Hematopoietic multipotent progenitor cell treated with erythropoietin and hydrocortisone succinate and interleukin-3 and kit ligand, for 6 days (in vitro differentiated cells): ENCODE measurements around the gene HDAC8.
"Not testable (repeated sequence)": the region's sequence is repeated elsewhere in the genome, so short reads cannot be mapped to it uniquely, and the experiment has no call there.

Experiments used
- DNase-seq: peaks from one replicate; pipeline ENCODE4 v3.0.0-alpha.2; 2015

Gene HDAC8

GRCh38 chrX:72371405-72371804, 201.2 kb downstream of the HDAC8 start:
- DNase-seq, result no peak

GRCh38 chrX:72368796-72369195, 203.8 kb downstream of the HDAC8 start:
- DNase-seq, result no peak

GRCh38 chrX:72367516-72367915, 205.1 kb downstream of the HDAC8 start:
- no peak for DNase-seq

DNA sequence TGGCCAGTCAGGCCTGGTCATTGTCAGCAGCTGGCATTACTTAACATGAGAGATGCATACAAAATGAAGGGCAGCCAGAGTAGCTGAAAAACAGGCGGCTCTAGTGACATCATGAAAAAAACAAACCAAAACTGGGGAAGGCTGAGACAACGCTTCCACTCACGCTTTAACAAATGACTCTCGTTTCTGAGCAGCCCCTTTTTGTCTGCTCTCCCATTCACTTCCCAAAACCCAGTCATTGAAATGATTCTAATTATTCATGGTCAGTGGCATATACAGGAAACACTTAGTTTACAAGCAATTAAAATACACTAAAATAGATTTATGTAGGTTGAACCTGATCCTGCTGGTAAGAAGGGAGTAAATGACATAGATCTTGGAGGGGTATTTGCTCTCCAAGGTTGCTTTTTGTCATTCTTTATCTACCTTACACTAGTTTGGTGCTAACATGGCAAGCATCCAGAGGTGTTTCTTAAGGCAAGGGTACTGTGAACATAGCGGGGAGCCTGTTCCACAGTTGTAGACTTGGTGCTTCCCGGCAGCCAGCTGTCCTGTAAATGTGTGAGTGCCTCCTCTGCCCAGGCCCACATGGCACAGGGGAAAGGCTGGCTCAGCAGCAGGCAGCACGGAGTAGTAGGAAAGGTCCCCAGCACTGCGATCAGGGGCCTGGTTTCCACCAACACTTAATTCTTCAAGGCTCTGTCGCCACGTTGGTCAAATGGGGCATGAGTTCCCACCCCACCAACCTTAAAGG, 205.8 kb downstream of the HDAC8 start:
- no peak for DNase-seq

DNA sequence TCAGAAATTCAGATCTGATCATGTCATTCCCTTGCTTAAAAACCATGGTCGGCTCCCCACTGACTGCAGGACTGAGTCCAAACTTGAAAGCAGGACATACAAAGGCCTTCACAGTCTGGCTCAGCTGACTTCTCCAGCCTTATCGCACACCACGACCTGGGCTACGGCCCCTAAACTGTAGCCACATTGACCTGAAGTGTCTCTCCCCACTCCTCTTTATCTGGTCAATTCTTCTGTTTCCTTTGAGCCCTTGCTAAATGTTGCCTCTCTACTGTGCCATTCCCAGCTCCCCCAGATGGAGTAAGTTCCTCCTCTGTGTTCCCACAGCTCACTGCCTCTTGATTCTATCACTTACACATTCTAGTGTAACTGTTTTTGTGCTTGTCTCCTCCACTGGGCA, 206.5 kb downstream of the HDAC8 start:
- DNase-seq, result peak; percentile 50

GRCh38 chrX:72365126-72365525, 207.5 kb downstream of the HDAC8 start:
- no peak for DNase-seq

DNA sequence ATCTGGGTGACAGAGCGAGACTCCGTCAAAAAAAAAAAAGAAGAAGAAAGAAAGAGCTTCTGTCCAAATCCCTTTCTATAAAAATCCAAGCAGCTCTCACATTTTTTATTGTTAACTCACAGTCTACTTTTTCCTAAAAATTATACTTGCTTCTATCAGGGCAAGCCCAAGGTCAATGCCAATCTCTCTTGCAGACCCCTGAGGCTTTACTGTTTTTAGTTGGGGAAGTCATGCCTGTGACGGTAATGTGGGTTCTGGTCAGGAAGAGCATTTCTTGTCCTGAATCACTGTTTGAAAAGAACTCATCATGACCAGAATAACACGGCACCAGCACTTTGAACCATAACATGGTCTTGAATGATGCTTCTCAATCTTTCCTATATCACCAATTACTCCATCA, 212.3 kb downstream of the HDAC8 start:
- no peak for DNase-seq

DNA sequence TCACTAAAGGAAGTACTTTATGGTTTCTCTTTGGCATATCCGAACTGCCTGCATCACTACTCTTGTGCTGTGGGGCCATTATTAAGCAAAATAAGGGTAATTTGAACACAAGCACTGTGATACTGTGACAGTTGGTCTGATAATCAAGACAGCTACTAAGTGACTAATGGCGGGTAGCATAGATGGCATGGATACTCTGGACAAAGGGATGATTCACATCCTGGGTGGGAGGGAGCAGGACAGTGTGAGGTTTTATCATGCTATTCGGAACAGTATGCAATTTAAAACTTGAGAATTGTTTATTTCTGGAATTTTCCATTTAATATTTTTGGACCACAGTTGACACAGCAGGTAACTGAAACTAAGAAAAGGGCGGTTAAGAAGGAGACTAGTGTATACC, 214.3 kb downstream of the HDAC8 start:
- no peak for DNase-seq

DNA sequence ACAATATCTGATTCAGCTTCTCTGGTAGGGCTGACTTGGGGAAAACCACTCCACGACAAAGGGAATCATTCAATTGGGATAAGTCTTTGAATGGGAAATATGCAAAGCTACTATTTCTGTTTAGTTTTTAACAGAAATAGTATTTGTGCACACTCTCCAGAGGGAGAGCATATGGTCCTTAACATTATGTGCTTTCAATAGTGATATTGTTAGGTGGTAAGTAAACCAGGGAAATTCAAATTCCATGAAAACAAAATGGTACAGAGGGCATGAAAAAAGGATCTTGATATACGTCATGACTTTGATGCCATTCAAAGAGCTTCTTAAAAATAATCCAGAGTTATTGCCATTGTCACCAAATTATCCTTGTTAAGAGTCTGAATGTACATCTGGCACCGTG, 219.9 kb downstream of the HDAC8 start:
- no peak for DNase-seq

DNA sequence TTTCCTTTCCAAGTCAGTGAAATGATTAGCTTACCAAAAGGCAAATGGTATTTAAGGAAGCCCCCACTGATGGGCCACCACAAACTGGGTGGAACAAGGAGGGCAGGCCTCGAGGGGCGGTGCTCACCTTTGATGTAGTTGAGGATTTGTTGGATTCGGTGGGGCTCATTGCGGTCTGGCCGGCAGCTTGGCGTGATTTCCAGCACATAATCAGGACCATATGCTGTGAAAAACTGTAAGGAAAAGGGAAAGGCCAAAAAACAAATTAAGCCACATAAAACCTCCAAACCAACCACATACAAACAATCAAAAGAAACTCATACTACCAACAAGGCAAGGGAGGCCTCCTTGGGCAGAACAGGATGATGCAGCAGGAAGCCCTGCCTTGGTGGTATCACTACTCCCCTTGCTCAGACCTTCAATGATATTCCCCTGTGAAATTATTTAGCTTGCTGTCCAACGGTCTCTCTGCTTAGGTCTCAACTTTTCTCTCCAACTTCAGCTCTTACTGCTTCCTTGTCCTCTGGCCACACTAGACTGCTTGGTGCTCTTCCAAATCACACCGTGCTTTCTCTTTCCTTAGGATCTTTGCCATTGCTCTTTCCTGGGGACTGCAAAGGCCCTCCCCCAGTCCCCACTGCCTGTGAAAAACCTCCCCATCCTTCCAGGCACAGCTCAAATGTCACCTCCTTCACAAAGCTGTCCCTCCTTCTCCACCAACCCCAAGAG, 220.9 kb downstream of the HDAC8 start:
- DNase-seq, result no peak

- DNase-seq, result no peak
Measured at GRCh38 chrX:72349190-72349589, 223.5 kb downstream of the HDAC8 start.

- DNase-seq, result no peak
Measured at GRCh38 chrX:72348247-72348979, 224.2 kb downstream of the HDAC8 start.

DNA sequence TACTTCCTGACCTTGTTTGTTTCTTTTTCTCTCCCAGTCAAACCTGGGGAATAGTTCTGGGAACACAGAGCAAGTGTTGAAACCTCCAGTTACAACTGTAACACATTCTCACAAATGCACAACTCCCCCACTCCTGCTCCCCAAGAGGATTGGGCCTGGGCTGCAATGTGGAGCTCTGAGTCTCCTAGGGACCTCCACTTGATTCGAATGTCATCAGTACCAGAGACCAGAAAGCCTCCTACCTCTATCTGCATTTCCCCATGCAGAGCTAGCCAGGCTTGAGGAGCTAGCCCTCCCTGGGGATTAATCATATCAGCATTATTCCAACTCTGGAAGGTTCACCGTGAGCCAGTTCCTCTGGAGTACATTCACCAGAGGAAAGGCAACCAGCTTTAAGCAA, 225.3 kb downstream of the HDAC8 start:
- DNase-seq, result no peak

DNA sequence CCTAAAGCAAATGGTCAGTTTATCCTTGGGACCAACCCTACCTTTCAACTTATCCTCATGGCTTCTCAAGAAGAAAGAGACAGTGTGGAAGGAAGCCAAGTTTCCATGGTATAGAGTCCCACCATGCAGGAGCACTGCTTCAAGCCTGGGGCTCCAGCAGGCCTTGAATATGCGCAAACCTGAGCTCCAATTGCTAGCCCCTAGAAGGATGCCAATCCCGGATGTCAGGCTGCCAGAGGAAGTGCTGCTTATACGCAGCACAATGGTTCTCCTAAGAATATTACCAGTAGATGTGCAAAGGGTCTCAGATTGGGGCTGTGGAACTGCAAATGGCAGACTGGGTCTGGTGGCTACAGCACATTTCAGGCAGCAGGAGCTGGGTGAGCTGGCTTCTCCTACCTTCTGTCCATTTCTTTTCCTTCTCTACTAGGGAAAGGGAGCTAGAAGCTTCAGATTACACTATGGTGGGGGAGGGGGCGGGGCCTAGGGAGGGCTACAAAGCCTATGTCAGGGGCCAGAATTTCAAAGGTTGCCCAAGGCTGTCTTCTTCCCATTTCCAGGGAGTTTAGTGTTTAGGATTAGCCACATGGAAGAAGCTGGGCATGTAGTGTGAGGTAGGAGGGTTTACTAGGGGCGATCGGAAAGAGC, 226.2 kb downstream of the HDAC8 start:
- no peak for DNase-seq

GRCh38 chrX:72340626-72341025, 232.0 kb downstream of the HDAC8 start:
- DNase-seq, result no peak

- DNase-seq, result no peak
Measured at GRCh38 chrX:72340041-72340440, 232.6 kb downstream of the HDAC8 start.

GRCh38 chrX:72330131-72330530, 242.5 kb downstream of the HDAC8 start:
- DNase-seq, result no peak

DNA sequence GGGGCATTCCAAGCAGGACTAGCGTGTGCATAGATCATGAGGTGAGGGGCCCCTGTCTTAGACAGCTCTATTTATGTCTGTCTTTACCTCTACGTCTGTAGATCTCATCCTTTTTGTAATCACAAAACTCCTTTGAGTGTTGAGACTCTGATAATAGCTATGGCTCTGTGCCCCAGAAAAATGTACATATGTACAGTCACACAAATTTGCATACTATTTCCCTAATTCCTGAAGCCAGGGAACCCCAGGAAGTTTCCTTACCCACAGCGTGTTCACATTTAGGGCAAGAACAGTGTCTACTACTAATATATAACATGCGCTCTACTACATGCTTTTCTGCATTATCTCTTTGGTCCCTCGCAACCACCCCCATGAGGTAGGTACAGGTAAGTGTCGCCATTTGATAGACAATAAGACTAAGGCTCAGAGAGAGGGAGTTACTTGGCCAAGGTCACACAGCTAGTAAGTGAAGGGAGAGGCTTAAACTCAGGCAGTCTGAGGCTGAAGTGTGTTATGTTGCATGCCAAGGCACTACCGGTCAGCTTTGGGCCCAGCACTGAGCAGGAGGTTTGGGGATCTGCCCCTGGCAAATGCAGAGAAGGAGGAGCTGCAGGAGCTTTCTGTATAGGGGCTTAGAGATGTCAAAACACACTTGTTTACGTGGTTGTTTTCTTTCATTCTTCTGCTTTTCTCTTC, 245.9 kb downstream of the HDAC8 start:
- no peak for DNase-seq

DNA sequence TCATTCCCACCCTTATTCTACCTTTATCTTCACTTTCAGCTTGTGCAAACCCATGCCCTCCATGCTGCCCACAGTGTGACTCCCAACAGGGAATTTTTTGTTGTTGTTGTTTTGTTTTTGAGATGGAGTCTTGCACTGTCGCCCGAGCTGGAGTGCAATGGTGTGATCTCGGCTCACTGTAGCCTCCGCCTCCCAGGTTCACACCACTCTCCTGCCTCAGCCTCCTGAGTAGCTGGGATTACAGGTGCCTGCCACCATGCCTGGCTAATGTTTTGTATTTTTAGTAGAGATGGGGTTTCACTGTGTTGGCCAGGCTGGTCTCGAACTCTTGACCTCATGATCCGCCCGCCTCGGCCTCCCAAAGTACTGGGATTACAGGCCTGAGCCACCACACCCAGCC, 253.0 kb downstream of the HDAC8 start:
- not testable (repeated sequence) for DNase-seq

DNA sequence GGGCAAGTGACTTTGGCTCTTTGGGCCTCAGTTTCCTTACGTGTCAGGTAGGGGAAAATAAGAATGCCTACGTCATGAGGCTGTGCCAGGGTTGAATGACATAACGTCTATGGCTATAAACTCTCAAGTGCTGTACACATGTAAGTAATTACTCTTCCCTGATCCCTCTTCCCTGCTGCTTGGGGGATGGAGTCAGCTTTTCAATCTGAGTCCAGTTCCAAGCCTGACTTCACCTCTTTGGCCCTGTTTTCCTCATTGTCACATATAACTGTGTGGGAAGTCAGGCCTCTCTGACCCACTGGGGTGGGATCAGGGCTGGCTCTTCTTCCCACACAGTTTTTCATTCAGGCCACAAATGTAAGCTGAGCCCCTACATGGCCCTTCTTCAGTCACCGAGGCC, 255.5 kb downstream of the HDAC8 start:
- no peak for DNase-seq

GRCh38 chrX:72316408-72317110, 256.1 kb downstream of the HDAC8 start:
- no peak for DNase-seq

GRCh38 chrX:72314881-72315280, 257.8 kb downstream of the HDAC8 start:
- DNase-seq, result no peak
